HL-60/S4 treated with retinoic acid at 250 ng/mL for 4 days and 3 days (cell line): ENCODE data around the gene STAB1.

ENCODE experiments used
- in situ Hi-C: fragments of 300-500 bp; cut with MboI; formaldehyde crosslinking; loops from 2 replicates; pipeline ENCODE4 v1.7.0; 2022; ENCODE audit warnings: low sequenced_read_pairs

STAB1 gene

DNA sequence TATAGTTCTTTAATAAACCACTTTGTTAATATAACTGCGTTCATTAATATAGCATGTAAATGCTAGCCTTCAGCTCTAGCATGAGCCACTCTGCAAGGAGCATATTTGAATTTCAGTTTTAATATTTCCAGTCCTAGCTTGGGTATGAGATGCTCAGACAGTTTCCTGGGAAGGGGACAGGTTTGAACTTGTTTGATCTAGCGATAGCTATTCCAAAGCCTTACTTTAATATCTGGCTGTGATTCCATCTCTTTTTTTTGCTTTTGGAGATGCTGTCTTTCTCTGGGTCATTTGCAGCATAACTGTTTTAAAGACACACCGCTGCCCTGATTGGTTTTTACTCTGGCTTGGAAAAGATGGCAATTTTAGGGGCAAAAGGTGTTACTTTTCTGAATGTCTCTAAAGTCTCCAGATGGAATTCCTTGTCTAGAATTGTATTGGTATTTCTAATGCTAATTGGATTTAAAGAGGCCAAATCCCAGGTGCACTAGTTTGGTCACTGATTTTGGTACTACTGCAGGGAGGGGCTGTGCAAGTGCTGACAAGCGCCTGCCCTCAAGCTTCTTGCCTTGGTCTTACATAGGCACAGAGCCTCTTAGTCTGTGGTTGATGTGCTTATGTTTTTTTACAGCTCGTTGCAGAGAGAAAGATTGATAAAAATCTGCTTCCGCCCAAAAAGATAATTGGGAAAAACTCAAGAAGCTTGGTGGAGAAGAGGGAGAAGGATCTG lies 36.9 kb upstream of the STAB1 start:
- in situ Hi-C loops: no loop called here

DNA sequence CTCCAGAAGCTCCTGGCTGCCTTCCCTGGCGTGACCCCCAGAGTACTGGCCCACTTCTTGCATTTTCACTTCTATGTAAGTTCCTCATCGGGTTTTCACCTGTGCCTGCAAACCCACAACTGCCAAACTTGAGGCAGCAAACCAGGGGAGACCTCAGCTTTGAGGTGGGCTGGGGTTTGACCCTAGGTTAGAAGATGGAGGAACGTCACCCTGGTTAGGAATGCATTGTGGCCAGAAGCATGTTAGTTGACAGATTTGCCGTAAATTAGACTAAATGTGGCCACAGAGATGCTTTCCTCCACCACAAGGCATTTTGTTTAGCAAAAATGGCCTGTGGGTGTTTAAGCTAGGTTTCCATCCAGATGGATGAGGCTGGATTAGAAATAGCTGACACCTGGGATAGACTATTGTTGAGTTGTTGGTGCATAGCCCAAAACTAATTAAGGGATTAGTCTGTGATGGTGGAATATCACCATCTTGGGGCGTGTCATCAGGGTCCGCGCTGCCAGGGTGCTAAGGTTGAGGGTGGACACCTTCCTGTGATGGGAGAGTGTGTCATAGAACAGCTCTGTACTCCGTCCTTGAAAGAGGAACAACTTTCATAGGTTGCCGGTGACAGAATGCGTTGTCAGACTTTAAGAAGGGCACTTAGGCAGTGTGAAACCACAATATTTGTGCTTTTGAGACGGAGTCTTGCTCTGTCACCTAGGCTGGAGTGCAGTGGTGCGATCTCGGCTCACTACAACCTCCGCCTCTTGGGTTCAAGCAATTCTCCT lies 36.2 kb upstream of the STAB1 start:
- in situ Hi-C loops: no loop called here

DNA sequence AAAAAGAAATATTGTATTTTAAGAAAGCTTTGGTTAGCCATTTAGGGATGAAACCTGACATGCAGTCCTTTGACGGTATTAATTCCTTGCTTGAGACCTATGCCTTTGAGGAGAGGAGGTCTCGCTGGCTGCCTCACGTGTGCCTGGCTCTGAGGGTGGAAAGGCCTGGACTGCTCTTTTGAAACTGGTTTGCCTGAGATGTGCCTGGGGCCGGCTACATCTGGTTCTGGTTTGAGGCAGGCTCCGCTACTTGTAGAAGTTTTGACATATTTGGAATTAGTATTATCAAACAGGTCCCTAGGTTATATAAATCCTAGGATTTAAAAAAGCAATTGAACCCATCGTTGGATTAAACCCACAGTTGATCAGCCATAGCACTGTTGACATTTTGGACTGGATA lies 33.3 kb upstream of the STAB1 start:
- in situ Hi-C loops: no loop called here

DNA sequence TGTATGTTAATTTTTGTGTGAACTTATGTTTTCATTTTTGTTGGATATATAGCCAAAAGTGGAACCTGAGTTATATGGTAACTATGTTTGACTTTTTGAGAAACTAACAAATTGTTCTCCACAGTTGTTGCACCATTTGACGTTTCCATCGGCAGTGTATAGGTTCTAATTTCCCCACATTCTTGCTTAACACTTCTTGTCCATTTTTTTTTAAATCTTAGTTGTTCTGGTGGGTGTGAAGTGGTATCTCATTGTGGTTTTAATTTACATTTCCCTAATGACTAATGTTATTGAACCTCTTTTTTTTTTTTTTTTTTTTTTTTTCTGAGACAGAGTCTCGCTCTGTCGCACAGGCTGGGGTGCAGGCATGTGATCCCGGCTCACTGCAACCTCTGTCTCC lies 31.7 kb upstream of the STAB1 start:
- in situ Hi-C loops: no loop called here

DNA sequence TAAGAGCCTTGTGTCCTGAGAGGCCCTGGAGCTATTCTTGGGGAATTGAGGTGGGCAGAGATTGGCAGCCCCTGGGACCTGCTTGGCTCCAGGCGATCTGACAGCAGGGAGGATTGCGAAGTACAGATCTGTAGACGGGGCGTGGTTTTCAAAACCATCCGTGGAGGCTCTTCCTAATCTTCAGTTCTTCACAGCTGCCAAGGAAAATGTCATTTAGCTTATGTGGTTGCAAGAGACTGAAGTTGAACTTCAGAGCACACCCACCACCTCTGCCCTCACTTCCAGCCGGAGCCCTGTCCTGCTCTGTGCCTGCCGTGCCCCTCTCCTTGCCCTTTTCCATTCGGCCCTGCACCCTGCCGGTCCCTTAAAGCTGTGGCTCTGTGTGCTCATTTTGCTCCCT lies 26.8 kb upstream of the STAB1 start:
- in situ Hi-C loops: no loop called here

DNA sequence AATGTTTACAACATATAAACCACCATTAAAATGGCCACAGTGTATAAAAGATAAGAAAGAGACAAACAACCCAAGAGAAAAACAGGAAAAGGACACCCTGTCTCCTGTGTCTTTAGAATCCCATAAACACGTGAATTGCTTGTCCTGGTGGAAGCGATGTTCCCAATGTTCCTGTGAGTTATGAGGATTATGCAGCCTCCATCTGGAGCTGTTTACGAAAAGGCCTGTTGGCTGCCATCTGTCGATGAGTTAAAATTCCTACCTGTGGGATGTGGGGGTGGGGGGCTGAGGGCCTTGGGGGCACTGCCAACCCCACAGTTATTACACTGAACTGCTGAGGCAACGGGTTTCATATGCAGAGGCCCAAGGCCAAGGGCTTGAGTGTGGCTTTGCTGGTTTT lies 26.1 kb upstream of the STAB1 start:
- in situ Hi-C loops: no loop called here

DNA sequence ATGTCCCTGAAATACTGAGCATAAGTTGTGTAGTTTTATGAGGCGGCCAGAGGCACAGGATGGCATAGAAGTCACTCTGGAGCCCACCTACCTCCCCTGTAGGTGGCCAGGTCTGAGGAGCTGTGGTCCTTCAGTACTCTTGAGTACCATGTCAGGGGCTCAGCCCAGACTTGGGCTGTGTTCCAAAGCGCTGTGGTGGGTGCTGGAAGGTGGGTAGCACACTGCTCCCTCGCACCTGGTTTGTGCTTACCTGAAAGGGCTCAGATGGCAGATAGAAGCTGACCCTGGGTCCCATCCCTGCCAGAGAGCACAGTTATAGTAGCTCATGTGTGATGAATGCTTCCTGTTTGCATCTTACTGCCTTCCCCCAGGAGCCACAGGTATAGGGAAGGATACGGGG lies 24.2 kb upstream of the STAB1 start:
- in situ Hi-C loops: no loop called here

DNA sequence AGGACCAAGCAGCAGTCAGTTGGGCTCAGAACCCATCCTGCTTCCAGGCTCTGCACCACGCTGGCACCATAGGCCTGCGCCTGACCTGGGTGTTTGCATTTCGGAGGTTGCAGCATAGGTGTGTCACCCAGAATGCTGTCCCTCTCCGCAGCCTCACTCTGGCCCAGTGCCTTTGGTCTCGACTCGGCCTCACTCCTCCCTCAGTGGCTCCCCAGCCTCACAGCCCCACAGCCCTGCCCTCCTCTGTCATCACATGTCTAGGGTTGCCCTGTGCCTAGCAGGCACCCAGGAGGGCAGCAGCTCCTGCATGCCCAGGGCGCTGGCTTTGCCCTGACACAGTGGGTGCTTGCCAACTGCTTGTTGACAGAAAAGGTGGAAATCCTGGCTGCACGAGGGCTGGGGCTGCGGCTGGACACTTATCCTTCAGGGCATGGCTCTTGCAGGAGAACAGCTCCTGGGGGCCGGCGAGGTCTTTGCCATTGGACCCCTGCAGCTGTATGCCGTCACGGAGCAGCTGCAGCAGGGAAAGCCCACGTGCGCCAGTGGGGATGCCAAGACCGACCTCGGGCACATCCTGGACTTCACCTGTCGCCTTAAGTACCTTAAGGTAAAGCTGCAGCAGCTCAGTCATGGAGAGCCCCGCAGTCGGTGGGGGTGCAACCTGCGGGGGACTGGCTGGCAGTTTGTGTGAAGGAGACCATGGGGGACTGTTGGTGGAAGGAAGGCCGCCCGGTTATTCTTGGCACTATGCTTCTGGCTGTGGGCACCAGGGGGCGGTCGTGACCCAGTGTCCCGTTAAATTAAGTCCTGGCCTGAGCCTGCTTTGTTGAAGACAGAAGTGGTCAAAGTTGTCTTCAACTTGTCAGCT lies 23.5 kb upstream of the STAB1 start:
- in situ Hi-C loops: no loop called here

DNA sequence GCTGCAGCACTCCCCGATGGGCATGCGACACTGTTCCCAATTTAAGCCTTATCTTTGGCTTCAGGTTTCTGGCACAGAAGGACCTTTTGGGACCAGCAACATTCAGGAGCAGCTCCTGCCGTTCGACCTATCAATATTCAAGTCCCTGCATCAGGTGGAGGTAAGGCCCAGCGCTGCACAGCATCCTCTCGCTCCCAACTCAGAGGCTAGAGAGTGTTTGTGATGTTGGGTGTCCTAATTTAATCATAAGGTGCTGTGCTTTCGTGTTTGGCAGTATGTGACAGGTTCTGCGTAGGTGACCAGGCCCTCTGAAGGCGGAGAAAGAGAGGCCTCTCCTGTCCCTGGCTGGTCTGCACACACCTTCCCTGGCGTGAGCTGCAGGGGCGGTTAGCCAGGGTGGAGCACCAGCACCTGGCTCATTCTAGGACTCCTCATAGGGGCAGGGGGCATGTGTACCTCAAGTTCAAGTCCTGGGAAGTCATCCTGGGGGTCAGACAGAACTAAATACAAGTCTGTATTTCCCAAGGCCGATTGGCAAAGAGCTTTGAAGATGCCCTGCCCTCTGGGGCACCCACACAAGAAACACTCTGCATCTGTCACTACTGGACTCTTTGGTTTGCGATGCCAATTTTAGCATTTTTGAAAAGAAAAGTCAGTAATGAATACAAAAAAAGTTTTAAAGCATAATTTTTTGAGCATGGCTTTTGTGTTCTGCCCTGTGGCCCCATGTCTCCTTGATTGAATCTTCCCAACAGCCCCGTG lies 22.7 kb upstream of the STAB1 start:
- in situ Hi-C loops: no loop called here

DNA sequence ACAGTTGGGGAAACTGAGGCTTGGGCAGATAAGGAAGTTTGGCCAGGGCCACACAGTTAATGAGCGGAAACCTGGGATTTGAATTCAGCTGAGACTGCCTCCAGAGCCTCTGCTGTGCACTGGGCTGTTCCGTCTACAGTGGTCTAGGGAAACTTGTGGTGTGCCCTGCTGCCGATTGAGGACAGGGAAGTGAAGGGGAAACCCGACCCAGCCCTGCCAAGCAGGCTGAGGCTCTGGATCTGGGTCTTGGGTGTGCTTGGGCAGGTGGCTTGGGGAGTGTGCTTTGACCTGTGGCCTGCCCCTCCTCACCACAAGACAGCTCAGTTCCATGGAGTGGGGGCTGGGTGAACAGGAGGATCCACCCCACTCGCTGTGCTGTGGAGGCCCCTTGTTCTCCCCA lies 22.1 kb upstream of the STAB1 start:
- in situ Hi-C loops: no loop called here

DNA sequence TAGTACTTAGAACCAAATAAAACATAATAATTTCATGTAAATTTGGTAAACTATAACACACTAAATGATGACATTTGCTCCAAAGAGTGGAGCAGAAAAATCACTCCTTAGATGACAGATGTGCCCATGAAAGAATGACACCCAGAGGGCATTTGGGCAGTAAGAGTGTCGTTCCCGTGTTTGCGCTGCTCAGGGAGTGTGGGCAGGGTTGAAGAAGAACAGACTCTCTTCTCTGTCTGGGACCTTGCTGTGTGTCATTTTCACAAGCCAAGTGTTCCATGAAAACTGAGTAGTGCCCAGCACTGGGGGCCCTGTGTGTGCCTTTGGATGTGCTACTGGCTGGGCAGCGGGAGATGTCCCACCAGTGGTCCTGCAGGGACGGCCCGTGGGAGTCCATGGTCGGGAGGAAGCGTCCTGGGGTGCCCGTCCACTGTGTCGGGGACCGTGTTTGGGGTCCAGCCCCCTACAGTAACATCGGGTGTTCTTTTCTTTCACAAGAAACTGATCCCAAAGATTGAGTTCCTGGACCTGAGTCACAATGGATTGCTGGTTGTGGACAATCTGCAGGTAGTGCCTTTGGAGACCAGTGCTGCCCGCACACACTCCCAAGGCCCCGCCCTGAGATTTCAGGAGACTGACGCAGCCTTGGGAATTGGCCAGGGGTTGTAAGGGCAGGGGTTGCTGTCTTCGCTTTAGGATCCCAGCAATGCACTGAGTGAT lies 17.9 kb upstream of the STAB1 start:
- in situ Hi-C loops: no loop called here

DNA sequence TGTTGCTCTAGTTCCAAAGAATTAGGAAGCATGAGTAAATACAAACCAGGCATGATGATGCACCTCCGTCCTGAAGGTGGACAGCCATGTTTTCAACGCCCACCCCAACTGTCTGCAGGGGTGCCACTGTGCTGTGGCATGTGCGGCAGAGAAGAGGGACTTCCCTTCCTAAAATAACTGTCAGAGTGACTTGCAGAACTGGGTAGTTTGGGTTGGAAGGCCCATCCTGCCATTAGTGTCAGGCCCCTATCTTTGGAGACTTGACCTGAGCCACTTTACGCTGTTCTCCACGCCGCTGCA lies 17.4 kb upstream of the STAB1 start:
- in situ Hi-C loops: no loop called here

DNA sequence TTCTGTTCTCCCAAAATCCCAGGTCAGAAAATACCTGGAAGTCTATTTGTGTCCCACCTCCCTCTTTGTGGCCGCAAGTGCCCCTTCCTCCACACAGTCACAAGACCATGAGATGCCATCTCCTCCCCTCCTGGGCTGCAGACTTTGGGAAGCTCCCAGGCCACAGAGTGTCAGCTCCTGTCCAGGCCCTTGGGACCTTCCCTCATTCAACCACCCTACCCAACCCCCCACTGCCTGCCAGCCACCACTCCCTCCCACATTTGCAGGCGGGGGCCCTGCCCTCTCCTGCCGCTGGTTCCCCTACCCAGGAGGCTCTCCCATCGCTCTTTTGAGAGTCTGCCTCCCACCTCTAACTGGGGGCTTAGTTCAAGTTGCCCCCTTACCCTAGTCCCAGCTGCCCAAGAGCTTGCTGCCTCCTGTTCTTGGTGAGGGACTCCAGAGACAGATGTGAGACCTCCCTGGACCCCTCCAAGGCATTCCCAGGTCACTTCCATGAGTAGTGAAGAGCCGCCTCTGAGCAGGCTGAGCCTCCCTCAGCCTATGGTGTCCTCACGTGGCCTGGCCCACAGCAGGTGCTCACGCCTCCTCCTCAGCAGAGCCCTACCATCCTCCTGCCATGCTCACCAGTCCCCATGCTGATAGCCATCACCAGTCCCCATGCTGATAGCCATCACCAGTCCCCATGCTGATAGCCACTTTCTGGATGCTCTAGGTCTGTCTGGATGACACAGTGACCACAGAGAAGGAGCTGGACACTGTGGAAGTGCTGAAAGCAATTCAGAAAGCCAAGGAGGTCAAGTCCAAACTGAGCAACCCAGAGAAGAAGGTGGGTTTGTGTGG lies 15.9 kb upstream of the STAB1 start:
- in situ Hi-C loops: no loop called here

DNA sequence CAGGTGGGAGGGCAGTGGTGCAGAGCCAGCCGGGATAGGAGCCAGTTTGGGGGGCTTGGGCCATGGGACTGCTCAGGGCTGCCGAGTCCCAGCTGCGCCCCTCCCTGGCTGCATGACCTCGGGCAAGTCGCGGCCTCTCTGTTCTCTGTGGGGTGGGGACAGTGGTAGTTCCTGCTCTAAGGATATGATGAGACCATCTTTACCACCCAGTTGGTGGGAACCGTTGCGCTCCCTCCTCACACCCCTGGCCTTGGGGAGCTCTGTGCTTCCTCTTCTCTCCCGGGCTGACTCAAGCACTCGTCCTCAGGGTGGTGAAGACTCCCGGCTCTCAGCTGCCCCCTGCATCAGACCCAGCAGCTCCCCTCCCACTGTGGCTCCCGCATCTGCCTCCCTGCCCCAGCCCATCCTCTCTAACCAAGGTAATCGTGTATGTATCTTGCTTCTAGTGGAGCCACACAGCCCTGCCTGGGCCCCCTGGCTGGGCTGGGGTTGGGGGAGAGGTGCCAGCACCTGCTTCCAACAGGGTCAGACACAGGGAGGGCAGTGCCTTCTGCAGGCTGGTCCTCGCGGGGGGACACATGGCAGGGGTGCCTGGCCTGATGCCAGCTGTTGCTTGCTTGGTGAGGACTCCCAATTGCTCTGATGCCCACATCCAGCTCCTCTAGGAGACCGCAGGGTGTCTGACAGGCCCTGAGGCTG lies 15.1 kb upstream of the STAB1 start:
- in situ Hi-C loops: no loop called here

DNA sequence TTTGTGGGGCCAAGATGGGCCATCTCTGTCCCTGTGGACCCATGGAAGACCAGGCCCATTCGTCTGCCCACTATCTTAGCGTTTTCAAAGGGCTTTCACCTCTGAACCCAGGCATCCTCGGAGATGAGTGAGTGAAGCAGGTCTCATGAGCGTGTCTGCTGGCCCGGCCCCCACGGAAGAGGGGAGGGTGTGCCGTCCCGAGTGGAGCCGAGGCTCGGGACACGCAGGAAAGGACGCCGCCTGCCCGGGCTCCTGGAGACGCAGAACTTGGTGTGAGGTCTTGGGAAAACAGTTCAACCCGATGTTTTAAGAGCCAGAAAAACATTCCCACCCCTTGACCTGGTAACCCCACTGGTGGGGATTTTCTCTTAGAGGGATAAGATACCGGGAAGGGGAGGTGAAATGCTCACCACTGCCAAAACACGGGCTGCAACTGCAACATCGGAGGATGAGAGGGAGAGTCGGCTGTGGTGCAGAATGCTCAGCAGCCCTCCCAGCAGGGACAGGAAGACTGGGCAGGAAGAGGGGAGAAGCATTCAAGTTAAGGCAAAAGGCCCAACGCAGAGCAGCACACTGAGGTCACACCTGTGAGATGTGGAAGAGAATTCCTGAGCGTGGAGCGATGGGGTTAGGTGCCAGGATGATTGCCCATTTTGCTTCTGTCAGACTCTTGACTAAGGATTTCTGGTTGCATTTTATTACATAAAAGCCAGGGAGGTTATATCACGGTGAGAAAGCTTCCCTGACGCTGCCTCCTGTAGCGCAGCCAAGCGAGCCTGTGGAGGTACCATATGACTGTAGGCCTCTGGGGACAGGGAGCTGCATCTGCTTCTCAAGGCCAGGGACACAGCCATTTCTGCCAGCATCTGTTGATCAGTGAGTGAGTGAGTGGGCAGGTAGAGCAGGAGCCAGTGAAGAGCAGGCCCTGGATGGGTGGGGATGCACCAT lies 14.1 kb upstream of the STAB1 start:
- in situ Hi-C loops: no loop called here

DNA sequence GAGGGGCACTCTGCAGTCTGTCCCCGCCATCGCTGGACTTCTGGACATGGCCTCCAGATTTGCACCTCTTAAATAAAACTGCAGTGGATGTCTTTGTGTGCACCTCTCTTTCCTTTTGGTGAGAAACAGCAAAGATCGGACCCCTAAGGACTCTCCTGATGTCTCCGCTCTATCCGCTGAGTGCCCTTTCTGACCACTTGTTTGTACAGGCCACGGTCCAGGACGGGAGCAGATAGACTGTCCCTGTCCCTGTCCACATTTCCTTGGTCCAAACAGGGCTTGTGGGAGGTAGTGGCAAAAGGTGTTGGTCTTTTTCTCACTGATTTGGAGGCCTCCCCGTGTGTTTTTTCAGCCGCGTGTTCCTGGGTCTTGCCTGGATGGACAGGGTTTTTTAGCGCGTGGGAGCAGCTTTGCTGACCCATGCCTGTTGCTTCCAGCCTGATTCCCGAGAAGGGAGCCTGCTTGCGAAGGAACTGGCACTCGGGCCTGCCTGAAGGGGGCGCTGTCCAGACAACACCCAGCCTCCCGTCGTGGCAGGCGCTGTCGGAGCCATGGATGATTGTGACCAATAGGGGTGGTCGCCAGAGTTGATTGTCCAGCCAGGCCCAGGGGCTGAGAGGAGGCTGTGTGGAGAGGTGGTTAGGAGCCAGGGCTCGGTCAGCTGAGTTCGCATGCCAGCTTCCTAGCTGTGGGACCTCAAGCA lies 13.2 kb upstream of the STAB1 start:
- in situ Hi-C loops: no loop called here

DNA sequence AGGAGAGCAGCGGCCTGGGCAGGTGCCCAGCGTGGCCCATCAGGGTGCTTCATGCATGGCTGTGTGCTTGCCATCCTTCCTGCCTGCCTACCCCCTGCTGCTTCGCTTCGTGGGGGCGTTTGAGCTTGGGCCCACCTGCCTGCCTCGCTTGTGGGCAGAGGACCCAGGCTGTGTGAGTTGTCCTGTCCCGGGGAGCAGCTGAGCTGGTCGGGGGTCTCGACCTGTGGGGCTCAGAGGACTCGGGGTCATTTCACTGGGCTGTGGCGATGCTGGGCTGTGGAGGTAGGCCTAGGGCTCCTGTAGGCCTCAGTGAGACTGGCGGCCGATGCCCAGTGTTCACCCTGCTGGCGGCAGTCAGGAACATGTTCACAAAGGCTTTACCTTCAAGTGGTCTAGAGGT lies 12.1 kb upstream of the STAB1 start:
- in situ Hi-C loops: no loop called here
